GM12878 (cell line): ENCODE data around the gene RENBP. TPM values are rescaled to one million over a fixed set of nuclear protein-coding genes. Genes with fewer than 3 reads are reported as not detected.

Experiments used
- ATAC-seq: fragments of 200-7000 bp; cut with Tn5 transposase; 3 replicates; pipeline ENCODE4 v1.9.1; 2020; ENCODE audit warnings: mild to moderate bottlenecking, moderate library complexity
- BruUV-seq: library from RNA; stranded (reverse); fragments of 400-500 nt; replicated peaks from 2 replicates; lab custom pipeline; 2021; lab: Mats Ljungman, UMichigan
- CTCF ChIA-PET: fragments of 300-600 bp; sonication (Branson Sonifier 250); formaldehyde crosslinking; extraction: SDS; loops from one replicate; lab custom pipeline; 2021; ENCODE audit warnings: inconsistent platforms; lab: Yijun Ruan, JAX
- POLR2A ChIA-PET: fragments of 350-600 bp; formaldehyde crosslinking; extraction: SDS; loops from one replicate; lab custom pipeline; 2021; ENCODE audit warnings: inconsistent platforms; lab: Charles Lee
- RAD21 ChIA-PET: fragments of 300-600 bp; sonication (Branson Sonifier 250); formaldehyde crosslinking; loops from one replicate; lab custom pipeline; 2023; ENCODE audit warnings: antibody characterized with exemption; ENCODE audit not compliant: unreplicated experiment; lab: Charles Lee
- SMC1A ChIA-PET: fragments of 300-600 bp; sonication (Branson Sonifier 250); formaldehyde crosslinking; loops from one replicate; lab custom pipeline; 2023; ENCODE audit not compliant: unreplicated experiment, uncharacterized antibody; lab: Charles Lee
- DNase-seq: peaks from one replicate; pipeline ENCODE4 v3.0.0-alpha.2; 2011; ENCODE audit warnings: low read depth, low spot score
- FAIRE-seq: peaks from 3 replicates; lab custom pipeline; 2011; peaks lifted over from hg19 to GRCh38; lab: Jason Lieb, UNC
- H2AFZ ChIP-seq: 2 replicates; pipeline ENCODE4 v1.6.0; 2011; ENCODE audit warnings: low read depth, low read length, control low read depth; ENCODE audit not compliant: control insufficient read depth
- H3K27ac ChIP-seq: 2 replicates; pipeline ENCODE4 v1.5.1; 2011; ENCODE audit warnings: control low read depth; ENCODE audit not compliant: control insufficient read depth, insufficient read depth
- H3K27me3 ChIP-seq, 2 experiments: replicated peaks in 1 of 2; 2 replicates each; pipeline versions ENCODE4 v1.6.0 to v1.6.1; 2011; ENCODE audit warnings: low read length in 1 of 2; ENCODE audit not compliant: control insufficient read depth in 2 of 2, insufficient read depth in 2 of 2
- H3K36me3 ChIP-seq, 2 experiments: 2 replicates each; pipeline ENCODE4 v1.5.1; 2011; ENCODE audit warnings: low read length in 1 of 2; ENCODE audit not compliant: control insufficient read depth in 2 of 2, insufficient read depth in 2 of 2
- H3K4me1 ChIP-seq: 2 replicates; pipeline ENCODE4 v1.6.1; 2011; ENCODE audit warnings: mild to moderate bottlenecking, low read length, moderate library complexity, mixed read lengths; ENCODE audit not compliant: control insufficient read depth, insufficient read depth
- H3K4me2 ChIP-seq: 2 replicates; pipeline ENCODE4 v1.6.0; 2011; ENCODE audit warnings: control low read depth; ENCODE audit not compliant: control insufficient read depth, insufficient read depth
- H3K4me3 ChIP-seq: fragments of 200-600 bp; sonication (generic); 2 replicates; pipeline ENCODE4 v1.5.1; 2016
- H3K79me2 ChIP-seq: 2 replicates; pipeline ENCODE4 v1.6.0; 2011; ENCODE audit warnings: low read length; ENCODE audit not compliant: control insufficient read depth, insufficient read depth
- H3K9ac ChIP-seq: 2 replicates; pipeline ENCODE4 v1.8.0; 2011; ENCODE audit warnings: low read length, control low read depth, mixed read lengths; ENCODE audit not compliant: control insufficient read depth, insufficient read depth
- H3K9me3 ChIP-seq: replicated peaks from 3 replicates; pipeline ENCODE4 v1.5.1; 2011; ENCODE audit warnings: mild to moderate bottlenecking, low read length; ENCODE audit not compliant: control insufficient read depth, insufficient read depth
- H4K20me1 ChIP-seq: 2 replicates; pipeline ENCODE4 v1.6.0; 2011; ENCODE audit not compliant: control insufficient read depth, insufficient read depth
- ATF7 ChIP-seq: fragments of 450-650 bp; IDR thresholded peaks from 2 replicates; pipeline ENCODE4 v1.6.1; 2016; ENCODE audit warnings: low read depth, mild to moderate bottlenecking
- BRCA1 ChIP-seq: IDR thresholded peaks from 2 replicates; pipeline ENCODE4 v1.6.1; 2011; ENCODE audit warnings: low read depth, low read length, improper control_type of control experiment
- CBX3 ChIP-seq: fragments of 200-600 bp; sonication (generic); IDR thresholded peaks from 2 replicates; pipeline ENCODE4 v1.6.1; 2016; ENCODE audit warnings: low read depth, borderline replicate concordance
- CEBPB ChIP-seq, 2 experiments: fragments of 150-350 bp in 1 of 2; IDR thresholded peaks; 2 replicates each; pipeline ENCODE4 v1.6.1; 2012 to 2014; ENCODE audit warnings: low read depth in 2 of 2, low read length in 2 of 2, borderline replicate concordance in 1 of 2, inconsistent platforms in 1 of 2
- EGR1 ChIP-seq, 2 experiments: IDR thresholded peaks; 1 replicate in 1 of 2; 2 replicates in 1 of 2; pipeline ENCODE4 v1.6.1; 2011 to 2012; ENCODE audit warnings: low read depth in 2 of 2, low read length in 2 of 2, borderline replicate concordance in 1 of 2, mild to moderate bottlenecking in 1 of 2, moderate library complexity in 1 of 2
- FOS ChIP-seq: IDR thresholded peaks from 3 replicates; pipeline ENCODE4 v1.6.1; 2011; ENCODE audit warnings: borderline replicate concordance; ENCODE audit not compliant: insufficient read length; ENCODE audit errors: extremely low read depth
- FOXK2 ChIP-seq: fragments of 450-650 bp; IDR thresholded peaks from 2 replicates; pipeline ENCODE4 v1.6.1; 2017; ENCODE audit warnings: mild to moderate bottlenecking, moderate library complexity
- FOXM1 ChIP-seq: IDR thresholded peaks from 2 replicates; pipeline ENCODE4 v1.6.1; 2012; ENCODE audit warnings: low read depth, mild to moderate bottlenecking, inconsistent platforms, low read length, moderate library complexity
- HCFC1 ChIP-seq: fragments of 150-350 bp; IDR thresholded peaks from 2 replicates; pipeline ENCODE4 v1.6.1; 2014; ENCODE audit warnings: low read length
- HDGF ChIP-seq: fragments of 450-650 bp; IDR thresholded peaks from 2 replicates; pipeline ENCODE4 v1.6.1; 2016; ENCODE audit warnings: antibody characterized with exemption
- IKZF1 ChIP-seq: fragments of 450-650 bp; conservative IDR thresholded peaks from 2 replicates; pipeline ENCODE4 v1.6.1; 2017; ENCODE audit warnings: antibody characterized with exemption, mild to moderate bottlenecking
- IKZF2 ChIP-seq, 2 experiments: fragments of 450-650 bp; IDR thresholded peaks; 2 replicates each; pipeline ENCODE4 v1.6.1; 2017; ENCODE audit warnings: mild to moderate bottlenecking in 2 of 2, moderate library complexity in 2 of 2
- NFYA ChIP-seq: IDR thresholded peaks from 2 replicates; pipeline ENCODE4 v1.6.1; 2011; ENCODE audit warnings: low read depth, mild to moderate bottlenecking, low read length, improper control_type of control experiment, borderline replicate concordance
- NR2C1 ChIP-seq: fragments of 450-650 bp; IDR thresholded peaks from 2 replicates; pipeline ENCODE4 v1.6.1; 2017; ENCODE audit warnings: antibody characterized with exemption, mild to moderate bottlenecking, moderate library complexity
- RUNX3 ChIP-seq: IDR thresholded peaks from 2 replicates; pipeline ENCODE4 v1.6.1; 2012; ENCODE audit warnings: low read length, inconsistent platforms
- SPI1 ChIP-seq: IDR thresholded peaks from 2 replicates; pipeline ENCODE4 v1.6.1; 2011; ENCODE audit warnings: low read depth, mild to moderate bottlenecking, low read length, moderate library complexity, borderline replicate concordance; ENCODE audit not compliant: insufficient read depth
- STAT3 ChIP-seq: IDR thresholded peaks from 2 replicates; pipeline ENCODE4 v1.6.1; 2011; ENCODE audit warnings: low read depth, low read length, improper control_type of control experiment
- SUPT20H ChIP-seq: IDR thresholded peaks from 2 replicates; pipeline ENCODE4 v1.6.1; 2011; ENCODE audit warnings: low read depth, mild to moderate bottlenecking, low read length, moderate library complexity, borderline replicate concordance; ENCODE audit not compliant: control insufficient read depth
- TCF3 ChIP-seq: IDR thresholded peaks from 2 replicates; pipeline ENCODE4 v1.6.1; 2012; ENCODE audit warnings: low read depth, mild to moderate bottlenecking, low read length, borderline replicate concordance; ENCODE audit not compliant: insufficient read depth
- TCF7 ChIP-seq: IDR thresholded peaks from 2 replicates; pipeline ENCODE4 v1.6.1; 2014; ENCODE audit warnings: antibody characterized with exemption, borderline replicate concordance
- WRNIP1 ChIP-seq: IDR thresholded peaks from 2 replicates; pipeline ENCODE4 v1.6.1; 2011; ENCODE audit warnings: low read depth, low read length, improper control_type of control experiment, borderline replicate concordance
- ZNF217 ChIP-seq: fragments of 450-650 bp; IDR thresholded peaks from 2 replicates; pipeline ENCODE4 v1.6.1; 2017; ENCODE audit warnings: antibody characterized with exemption, mild to moderate bottlenecking
- ZNF24 ChIP-seq: fragments of 450-650 bp; IDR thresholded peaks from 2 replicates; pipeline ENCODE4 v1.6.1; 2017; ENCODE audit warnings: antibody characterized with exemption, mild to moderate bottlenecking
- WGBS: methylation state at CpG from one replicate; pipeline ENCODE4 v1.1.6; 2016; ENCODE audit warnings: low lambda C conversion rate; ENCODE audit not compliant: insufficient replicate concordance, insufficient coverage; ENCODE audit errors: missing lambda C conversion rate; 5-methylcytosine and 5-hydroxymethylcytosine counted together
- in situ Hi-C: fragments of 300-500 bp; cut with MboI; formaldehyde crosslinking; loops from 9 replicates; pipeline ENCODE4 v1.14.3; 2018; ENCODE audit warnings: mixed read lengths
- intact Hi-C: fragments of 100-400 bp; cut with micrococcal nuclease; formaldehyde crosslinking; loops from one replicate; pipeline ENCODE4 v1.14.2; 2022; ENCODE audit not compliant: unreplicated experiment
- polyA plus RNA-seq, 11 experiments: library from polyadenylated mRNA; depleted of rRNA in 4 of 11; unstranded in 6 of 11; stranded (reverse) in 5 of 11; fragments of >200 nt; fragmentation: Nextera tagmentation in 4 of 11; fragmentation: Illumina TruSeq in 1 of 11; extraction: Ambion mirVana in 4 of 11; extraction: Trizol in 1 of 11; gene quantifications; 1 replicate in 1 of 11; 2 replicates in 10 of 11; pipeline versions ENCODE4 v1.2.1 to v1.2.3, GENCODE V29; 2011 to 2016; ENCODE audit warnings: inconsistent platforms in 2 of 11, missing spikeins in 2 of 11, low read depth in 1 of 11
- total RNA-seq, 4 experiments: library from RNA; depleted of rRNA in 3 of 4; stranded (reverse); fragments of >200 nt in 3 of 4; fragmentation: Illumina TruSeq in 1 of 4; extraction: Trizol in 1 of 4; gene quantifications; 2 replicates each; pipeline versions ENCODE4 v1.2.1 to v1.2.3, GENCODE V29; 2013 to 2021
- TF ChIP-seq, protein P1 (sequence below): fragments of 150-350 bp; IDR thresholded peaks from 2 replicates; pipeline ENCODE4 v1.6.1; 2014; ENCODE audit warnings: mild to moderate bottlenecking, low read depth, low read length
- TF ChIP-seq, protein P2 (sequence below): IDR thresholded peaks from 2 replicates; pipeline ENCODE4 v1.6.1; 2011; ENCODE audit warnings: low read depth, low read length, improper control_type of control experiment, borderline replicate concordance

Gene RENBP
- total and polyA plus RNA-seq, 10 of the 15 experiments (the other 5 are each of a cell fraction or from before 2014, with no cell fraction given): 0.36 to 4.9 (median 1.8) TPM; not detected in 3

DNA sequence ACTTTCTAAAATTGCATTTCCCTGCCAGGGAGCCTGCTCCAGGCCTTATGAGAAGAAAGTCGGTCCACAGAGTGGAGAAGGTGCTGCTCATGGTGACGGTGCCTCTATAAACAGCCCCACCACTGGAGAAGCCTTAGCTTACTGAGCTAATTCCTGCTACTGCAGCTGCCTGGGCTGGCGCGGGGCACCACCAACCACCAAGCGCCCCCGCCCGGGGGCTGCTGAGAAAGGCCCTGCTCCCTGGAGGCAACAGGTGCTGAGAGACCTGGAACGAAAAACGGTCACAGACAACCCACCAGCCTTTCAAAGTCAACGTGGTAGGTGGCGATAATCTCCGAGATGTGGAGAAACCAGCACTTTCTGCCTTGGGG lies 24.3 kb upstream of the RENBP start:
- H3K4me1 ChIP-seq: peaks cover 10% of the 10 kb centered on the region
- ChIA-PET RAD21 (interaction anchor here (0.9 to 6.4 kb wide), 6 partner anchors 12 to 52 kb away, joined by 3 to 48 read pairs (median 10); partner anchors contain the start of gene ARHGAP4), CTCF (interaction anchor here (0.9 to 5.9 kb wide), 9 partner anchors 12 to 205 kb away, joined by 3 to 35 read pairs (median 5); no protein-coding TSS in a partner anchor), SMC1A (interaction anchor here (1.0 to 4.7 kb wide), 9 partner anchors 12 to 52 kb away, joined by 3 to 21 read pairs (median 4); partner anchors contain the start of gene ARHGAP4), POLR2A (interaction anchor here (0.9 to 7.9 kb wide), 7 partner anchors 13 to 52 kb away, joined by 3 to 68 read pairs (median 11); partner anchors contain the start of genes ARHGAP4 and IRAK1)
- peak overlapping the region; percentile 74 for H3K9ac ChIP-seq
- H3K9me3 ChIP-seq: no peaks in the 10 kb centered on the region
- FAIRE-seq (no peak), DNase-seq (no peak), ATAC-seq (no peak)
- H3K4me3 ChIP-seq: peak overlapping the region; percentile 80
- H4K20me1 ChIP-seq: no peaks in the 10 kb centered on the region; the same call in 1 of the 2 replicates
- H3K27me3 ChIP-seq: no peaks in the 10 kb centered on the region
- H3K27ac ChIP-seq: peak overlapping the region; percentile 66
- in situ Hi-C loops (loop anchor here (10.0 kb wide), 1 partner anchor 1014 kb away; no protein-coding TSS in a partner anchor), intact Hi-C loops (loop anchor here (1.0 kb wide), 1 partner anchor 40 kb away; no protein-coding TSS in a partner anchor)
- no peak overlapping the region for H2AFZ ChIP-seq
- peaks cover 4% of the 10 kb centered on the region in 2 experiments; a peak in 3 of 4 replicates for H3K36me3 ChIP-seq
- no TSS peak for BruUV-seq
- 28% methylated on average over 12 of the region's 12 CpGs for WGBS
- H3K79me2 ChIP-seq: peaks cover 77% of the 10 kb centered on the region
- H3K4me2 ChIP-seq: peak overlapping the region; percentile 81
- TF ChIP-seq NR2C1 (no peak), ATF7 (no peak), FOXM1 (no peak), CEBPB (IDR thresholded peaks at IDR 0.05; ENCODE audit: borderline replicate concordance in 1 of 2, low read depth in 2 of 2, low read length in 2 of 2) (no peak), BRCA1 (no peak), WRNIP1 (no peak), FOS (no peak), STAT3 (no peak), ZNF24 (no peak), IKZF1 (peak; percentile 34; the same call in 1 of the 2 replicates), IKZF2 (IDR thresholded peaks at IDR 0.05) (peak in 1 of 2 experiments; percentile 8; a peak in 1 of 4 replicates), CBX3 (no peak), NFYA (no peak), SUPT20H (no peak), EGR1 (IDR thresholded peaks at IDR 0.05; ENCODE audit: borderline replicate concordance in 1 of 2, low read depth in 2 of 2, low read length in 2 of 2) (no peak), HCFC1 (no peak), HDGF (no peak), RUNX3 (no peak), TCF3 (0 out of 2 replicates have a peak, but pooled peaks have one; percentile 10), SPI1 (no peak), TCF7 (no peak), FOXK2 (no peak), ZNF217 (no peak)
- TF ChIP-seq, protein P1, sequence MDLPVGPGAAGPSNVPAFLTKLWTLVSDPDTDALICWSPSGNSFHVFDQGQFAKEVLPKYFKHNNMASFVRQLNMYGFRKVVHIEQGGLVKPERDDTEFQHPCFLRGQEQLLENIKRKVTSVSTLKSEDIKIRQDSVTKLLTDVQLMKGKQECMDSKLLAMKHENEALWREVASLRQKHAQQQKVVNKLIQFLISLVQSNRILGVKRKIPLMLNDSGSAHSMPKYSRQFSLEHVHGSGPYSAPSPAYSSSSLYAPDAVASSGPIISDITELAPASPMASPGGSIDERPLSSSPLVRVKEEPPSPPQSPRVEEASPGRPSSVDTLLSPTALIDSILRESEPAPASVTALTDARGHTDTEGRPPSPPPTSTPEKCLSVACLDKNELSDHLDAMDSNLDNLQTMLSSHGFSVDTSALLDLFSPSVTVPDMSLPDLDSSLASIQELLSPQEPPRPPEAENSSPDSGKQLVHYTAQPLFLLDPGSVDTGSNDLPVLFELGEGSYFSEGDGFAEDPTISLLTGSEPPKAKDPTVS: no peak
- TF ChIP-seq, protein P2, sequence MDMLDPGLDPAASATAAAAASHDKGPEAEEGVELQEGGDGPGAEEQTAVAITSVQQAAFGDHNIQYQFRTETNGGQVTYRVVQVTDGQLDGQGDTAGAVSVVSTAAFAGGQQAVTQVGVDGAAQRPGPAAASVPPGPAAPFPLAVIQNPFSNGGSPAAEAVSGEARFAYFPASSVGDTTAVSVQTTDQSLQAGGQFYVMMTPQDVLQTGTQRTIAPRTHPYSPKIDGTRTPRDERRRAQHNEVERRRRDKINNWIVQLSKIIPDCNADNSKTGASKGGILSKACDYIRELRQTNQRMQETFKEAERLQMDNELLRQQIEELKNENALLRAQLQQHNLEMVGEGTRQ: no peak
